PC-3 (cell line): ENCODE results near the gene CP. TPM values are rescaled to one million over a fixed set of nuclear protein-coding genes. Genes with fewer than 3 reads are reported as not detected.

ENCODE experiments used
- ATAC-seq: fragments of 200-7000 bp; cut with Tn5 transposase; 2 replicates; pipeline ENCODE4 v1.9.1; 2020; ENCODE audit warnings: mild to moderate bottlenecking, moderate library complexity
- BruUV-seq: library from RNA; stranded (reverse); fragments of 400-500 nt; replicated peaks from 2 replicates; lab custom pipeline; 2021; lab: Mats Ljungman, UMichigan
- CTCF ChIA-PET: fragments of 300-600 bp; sonication (Branson Sonifier 250); formaldehyde crosslinking; loops from one replicate; lab custom pipeline; 2022; ENCODE audit warnings: antibody characterized with exemption; lab: Charles Lee
- POLR2A ChIA-PET: fragments of 300-600 bp; sonication (Branson Sonifier 250); formaldehyde crosslinking; loops from one replicate; lab custom pipeline; 2022; ENCODE audit warnings: antibody characterized with exemption; ENCODE audit not compliant: unreplicated experiment; lab: Charles Lee
- DNase-seq: peaks from one replicate; pipeline ENCODE4 v3.0.0-alpha.2; 2015
- H2AFZ ChIP-seq: fragments of 300-600 bp; sonication (generic); 2 replicates; pipeline ENCODE4 v1.6.0; 2016; ENCODE audit warnings: antibody characterized with exemption, low read length
- H3F3A ChIP-seq: fragments of 300-600 bp; sonication (generic); one replicate; pipeline ENCODE4 v1.6.0; 2017; ENCODE audit warnings: antibody characterized with exemption, low read length, control low read depth, mild to moderate bottlenecking; ENCODE audit not compliant: unreplicated experiment
- H3K27ac ChIP-seq: fragments of 300-600 bp; sonication (generic); 2 replicates; pipeline ENCODE4 v1.5.1; 2016; ENCODE audit warnings: mild to moderate bottlenecking, low read length
- H3K27me3 ChIP-seq: fragments of 300-600 bp; sonication (generic); 2 replicates; pipeline ENCODE4 v1.6.1; 2016; ENCODE audit warnings: low read length, mixed read lengths
- H3K36me3 ChIP-seq: fragments of 300-600 bp; sonication (generic); 2 replicates; pipeline ENCODE4 v1.6.1; 2016; ENCODE audit warnings: low read depth, mixed run types, low read length, mixed read lengths
- H3K4me1 ChIP-seq: fragments of 300-600 bp; sonication (generic); 2 replicates; pipeline ENCODE4 v1.5.1; 2016; ENCODE audit warnings: low read length; ENCODE audit not compliant: insufficient read depth
- H3K4me2 ChIP-seq: fragments of 300-600 bp; sonication (generic); 2 replicates; pipeline ENCODE4 v1.6.0; 2016; ENCODE audit warnings: low read length
- H3K4me3 ChIP-seq: fragments of 300-600 bp; sonication (generic); 2 replicates; pipeline ENCODE4 v1.5.1; 2016; ENCODE audit warnings: mild to moderate bottlenecking, low read length, mixed read lengths
- H3K79me2 ChIP-seq: fragments of 300-600 bp; sonication (generic); 2 replicates; pipeline ENCODE4 v1.6.1; 2017; ENCODE audit warnings: low read length, mixed read lengths
- H3K9ac ChIP-seq: fragments of 300-600 bp; sonication (generic); 2 replicates; pipeline ENCODE4 v1.6.0; 2016; ENCODE audit warnings: mild to moderate bottlenecking, low read length
- H3K9me2 ChIP-seq: fragments of 300-600 bp; sonication (generic); replicated peaks from 2 replicates; pipeline ENCODE4 v1.6.1; 2016; ENCODE audit warnings: mixed run types, low read length, mixed read lengths
- H3K9me3 ChIP-seq: fragments of 300-600 bp; sonication (generic); 2 replicates; pipeline ENCODE4 v1.6.1; 2016; ENCODE audit warnings: low read length, mixed read lengths
- H4K20me1 ChIP-seq: fragments of 300-600 bp; sonication (generic); 2 replicates; pipeline ENCODE4 v1.6.1; 2016; ENCODE audit warnings: low read length, mixed read lengths
- EZH2 ChIP-seq: fragments of 300-600 bp; sonication (generic); IDR thresholded peaks from one replicate; pipeline ENCODE4 v1.6.1; 2017; ENCODE audit warnings: antibody characterized with exemption, mild to moderate bottlenecking, low read length; ENCODE audit not compliant: unreplicated experiment
- EZH2phosphoT487 ChIP-seq: fragments of 300-600 bp; sonication (generic); IDR thresholded peaks from 2 replicates; pipeline ENCODE4 v1.6.1; 2018; ENCODE audit warnings: mild to moderate bottlenecking, antibody characterized with exemption, low read length, borderline replicate concordance
- intact Hi-C: fragments of 100-400 bp; cut with micrococcal nuclease; formaldehyde crosslinking; loops from 2 replicates; pipeline ENCODE4 v1.9.0; 2023
- total RNA-seq: library from RNA; depleted of rRNA; stranded (reverse); fragments of >200 nt; gene quantifications from 2 replicates; pipeline ENCODE4 v1.2.3, GENCODE V29; 2014
- TF ChIP-seq, protein P1 (sequence below): fragments of 300-600 bp; sonication (generic); conservative IDR thresholded peaks from 2 replicates; pipeline ENCODE4 v1.5.1; 2017; ENCODE audit warnings: antibody characterized with exemption, low read depth, mild to moderate bottlenecking, low read length

Gene CP
- total RNA-seq, 1 experiment from 2014 or later: 0.04 TPM

DNA sequence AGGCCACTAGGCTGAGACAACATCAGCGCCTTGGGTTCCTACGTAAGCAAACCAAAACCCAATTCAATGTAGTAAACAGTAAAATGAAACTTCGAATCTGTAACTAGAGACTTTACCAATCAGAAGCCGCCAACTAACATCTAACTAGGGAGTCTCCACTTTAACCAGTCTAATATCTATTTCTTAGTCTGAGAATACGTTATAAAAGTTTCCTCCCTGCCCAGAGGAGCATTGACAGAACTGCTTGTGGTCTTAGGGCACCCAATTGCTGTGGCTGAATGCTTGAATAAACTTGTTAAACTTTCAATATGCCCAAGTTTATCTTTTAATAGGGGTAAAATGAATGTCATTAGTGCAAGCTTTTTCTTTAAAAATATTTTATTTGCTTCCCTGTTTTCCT, 4.3 kb downstream of the CP start:
- ChIA-PET POLR2A (no interaction called here), CTCF (no interaction called here)
- DNase-seq (no peak), ATAC-seq (no peak)
- H3K4me1 ChIP-seq: no peaks in the 10 kb centered on the region
- H4K20me1 ChIP-seq: no peaks in the 10 kb centered on the region
- TF ChIP-seq, protein P1, sequence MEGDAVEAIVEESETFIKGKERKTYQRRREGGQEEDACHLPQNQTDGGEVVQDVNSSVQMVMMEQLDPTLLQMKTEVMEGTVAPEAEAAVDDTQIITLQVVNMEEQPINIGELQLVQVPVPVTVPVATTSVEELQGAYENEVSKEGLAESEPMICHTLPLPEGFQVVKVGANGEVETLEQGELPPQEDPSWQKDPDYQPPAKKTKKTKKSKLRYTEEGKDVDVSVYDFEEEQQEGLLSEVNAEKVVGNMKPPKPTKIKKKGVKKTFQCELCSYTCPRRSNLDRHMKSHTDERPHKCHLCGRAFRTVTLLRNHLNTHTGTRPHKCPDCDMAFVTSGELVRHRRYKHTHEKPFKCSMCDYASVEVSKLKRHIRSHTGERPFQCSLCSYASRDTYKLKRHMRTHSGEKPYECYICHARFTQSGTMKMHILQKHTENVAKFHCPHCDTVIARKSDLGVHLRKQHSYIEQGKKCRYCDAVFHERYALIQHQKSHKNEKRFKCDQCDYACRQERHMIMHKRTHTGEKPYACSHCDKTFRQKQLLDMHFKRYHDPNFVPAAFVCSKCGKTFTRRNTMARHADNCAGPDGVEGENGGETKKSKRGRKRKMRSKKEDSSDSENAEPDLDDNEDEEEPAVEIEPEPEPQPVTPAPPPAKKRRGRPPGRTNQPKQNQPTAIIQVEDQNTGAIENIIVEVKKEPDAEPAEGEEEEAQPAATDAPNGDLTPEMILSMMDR: no peak
- no peak for TF ChIP-seq EZH2phosphoT487
- TF ChIP-seq EZH2: no peak
- H3K79me2 ChIP-seq: no peaks in the 10 kb centered on the region
- no peaks in the 10 kb centered on the region for H3K9me3 ChIP-seq
- H3K9me2 ChIP-seq: no peaks in the 10 kb centered on the region
- H3K4me3 ChIP-seq: no peak overlapping the region
- H2AFZ ChIP-seq: no peak overlapping the region
- no TSS peak for BruUV-seq
- H3K27me3 ChIP-seq: no peaks in the 10 kb centered on the region
- no peak overlapping the region for H3K4me2 ChIP-seq
- H3K9ac ChIP-seq: no peak overlapping the region
- no peak overlapping the region for H3K27ac ChIP-seq
- no peaks in the 10 kb centered on the region for H3K36me3 ChIP-seq
- no peaks in the 10 kb centered on the region for H3F3A ChIP-seq
- intact Hi-C loops: no loop called here

DNA sequence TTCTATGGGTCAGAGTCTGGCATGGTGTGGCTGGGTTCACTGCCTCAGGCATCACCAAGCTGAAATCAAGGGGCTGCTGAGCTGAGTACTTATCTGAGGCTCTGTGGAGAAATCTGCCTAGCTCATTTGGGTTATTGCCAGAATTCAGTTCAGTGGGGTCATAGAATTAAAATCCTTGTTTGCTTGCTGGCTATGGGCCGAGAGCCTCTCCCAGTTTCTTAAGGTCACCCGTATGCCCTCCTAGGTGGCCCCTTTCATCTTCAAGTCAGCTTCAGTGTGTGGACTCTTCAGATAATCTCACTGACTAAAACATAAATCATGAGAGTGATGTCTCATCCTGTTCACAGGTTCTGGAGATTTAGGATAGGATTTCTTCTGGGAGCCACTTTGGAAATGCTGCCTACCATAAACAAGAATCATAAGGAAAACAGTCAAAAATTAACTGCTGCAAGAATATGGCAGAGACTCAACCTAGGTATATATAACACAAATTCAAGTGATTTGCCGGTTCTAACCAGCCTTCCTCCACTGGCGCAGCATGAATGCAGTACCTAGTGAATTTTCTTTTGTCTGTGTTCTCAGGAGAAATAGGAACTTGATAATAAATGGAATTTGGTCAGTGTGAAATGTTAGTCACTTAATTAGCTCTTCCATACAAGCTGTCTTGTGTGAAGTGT, 5.3 kb downstream of the CP start:
- CTCF ChIA-PET: no interaction called here
- no peak for TF ChIP-seq EZH2phosphoT487
- no peak for TF ChIP-seq EZH2
- TF ChIP-seq, protein P1: no peak
- Histone ChIP-seq H3K36me3 (no peaks in the 10 kb centered on the region), H3K79me2 (no peaks in the 10 kb centered on the region), H3K4me2 (no peak overlapping the region), H3K27me3 (no peaks in the 10 kb centered on the region), H2AFZ (no peak overlapping the region), H3K9ac (no peak overlapping the region), H3K9me2 (no peaks in the 10 kb centered on the region), H3K27ac (no peak overlapping the region), H3K4me1 (no peaks in the 10 kb centered on the region), H4K20me1 (no peaks in the 10 kb centered on the region), H3F3A (no peaks in the 10 kb centered on the region), H3K4me3 (no peak overlapping the region), H3K9me3 (no peaks in the 10 kb centered on the region)
- DNase-seq (no peak), ATAC-seq (no peak)
- BruUV-seq: no TSS peak
- intact Hi-C loops: no loop called here
- POLR2A ChIA-PET: interaction anchor here (0.6 kb wide), 2 partner anchors 36 to 136 kb away, joined by 6 to 12 read pairs; no protein-coding TSS in a partner anchor

DNA sequence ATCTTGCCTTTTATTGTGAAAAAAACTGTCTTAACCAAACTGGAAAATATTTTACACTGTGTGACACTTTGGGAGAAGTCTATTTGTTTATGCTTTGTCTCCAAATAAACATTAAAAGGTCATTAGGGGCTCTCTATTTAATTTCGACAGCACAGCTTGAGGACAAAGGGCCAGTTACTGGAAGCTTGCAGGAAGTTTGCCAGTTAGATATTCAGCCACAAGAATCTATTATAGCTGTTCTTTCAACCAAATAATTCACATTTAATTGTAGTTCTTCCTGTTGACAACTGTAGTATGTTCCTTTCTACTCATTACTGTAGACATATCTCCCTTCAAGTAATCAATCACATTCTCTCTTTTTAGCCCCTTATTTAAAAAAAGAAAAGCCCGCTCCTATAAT, 6.1 kb downstream of the CP start:
- no peak for ATAC-seq

More for the DNA sequence above, 6.1 kb downstream of the CP start:
- Histone ChIP-seq H3K9me3 (no peaks in the 10 kb centered on the region), H3K27ac (no peak overlapping the region), H3K27me3 (no peaks in the 10 kb centered on the region), H4K20me1 (no peaks in the 10 kb centered on the region), H3K36me3 (no peaks in the 10 kb centered on the region), H3K4me1 (no peaks in the 10 kb centered on the region), H3K4me3 (no peak overlapping the region), H3K9me2 (no peaks in the 10 kb centered on the region), H3K4me2 (no peak overlapping the region), H3K9ac (no peak overlapping the region), H3K79me2 (no peaks in the 10 kb centered on the region), H2AFZ (no peak overlapping the region), H3F3A (no peaks in the 10 kb centered on the region)
- TF ChIP-seq, protein P1: no peak
- TF ChIP-seq EZH2 (no peak), EZH2phosphoT487 (no peak)
- DNase-seq: no peak
- POLR2A ChIA-PET: no interaction called here
- no TSS peak for BruUV-seq
- intact Hi-C loops: no loop called here
- CTCF ChIA-PET: no interaction called here
